ENCODE data around the gene TIFAB.

DNA sequence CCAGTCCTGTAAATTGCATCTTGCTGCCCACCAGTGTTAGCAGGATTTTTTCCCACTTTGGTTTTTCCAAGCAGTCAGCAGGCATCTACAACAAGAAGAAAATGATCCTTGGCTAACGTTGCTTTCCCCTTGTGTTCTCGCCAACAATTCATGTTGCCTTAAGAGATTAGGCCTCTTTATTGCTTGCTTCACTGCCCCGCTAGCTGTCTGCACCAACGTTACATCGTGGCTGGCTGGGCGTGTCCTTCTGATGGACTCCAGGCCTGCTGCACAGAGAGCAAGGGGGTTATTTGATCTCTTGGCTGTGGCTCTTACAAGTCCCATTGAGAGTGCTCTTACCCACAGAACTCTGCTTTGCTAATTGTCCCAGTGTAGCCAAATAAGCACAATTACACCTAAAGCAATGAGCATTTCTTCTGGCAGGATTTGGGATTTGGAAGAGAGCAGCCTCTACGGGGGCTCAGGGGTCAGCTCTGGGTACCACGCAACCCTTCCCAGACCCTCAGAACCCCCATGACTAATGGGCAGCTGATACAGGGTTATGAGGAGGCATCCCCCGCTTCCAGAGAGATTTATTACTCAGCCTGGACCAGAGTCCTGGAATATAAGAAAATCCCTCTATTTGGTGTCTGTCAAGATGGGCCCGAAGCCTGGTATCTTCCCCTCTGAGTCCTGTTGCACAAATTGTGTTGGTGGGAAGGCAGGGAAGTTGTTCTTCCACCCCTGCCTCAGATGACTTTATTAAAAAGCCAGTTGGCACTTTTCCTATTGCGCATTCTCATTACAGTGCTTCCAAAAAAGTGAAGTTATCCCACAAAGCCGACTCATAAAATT, 22.6 kb downstream of the TIFAB start:
- TF ChIP-seq, protein P1, sequence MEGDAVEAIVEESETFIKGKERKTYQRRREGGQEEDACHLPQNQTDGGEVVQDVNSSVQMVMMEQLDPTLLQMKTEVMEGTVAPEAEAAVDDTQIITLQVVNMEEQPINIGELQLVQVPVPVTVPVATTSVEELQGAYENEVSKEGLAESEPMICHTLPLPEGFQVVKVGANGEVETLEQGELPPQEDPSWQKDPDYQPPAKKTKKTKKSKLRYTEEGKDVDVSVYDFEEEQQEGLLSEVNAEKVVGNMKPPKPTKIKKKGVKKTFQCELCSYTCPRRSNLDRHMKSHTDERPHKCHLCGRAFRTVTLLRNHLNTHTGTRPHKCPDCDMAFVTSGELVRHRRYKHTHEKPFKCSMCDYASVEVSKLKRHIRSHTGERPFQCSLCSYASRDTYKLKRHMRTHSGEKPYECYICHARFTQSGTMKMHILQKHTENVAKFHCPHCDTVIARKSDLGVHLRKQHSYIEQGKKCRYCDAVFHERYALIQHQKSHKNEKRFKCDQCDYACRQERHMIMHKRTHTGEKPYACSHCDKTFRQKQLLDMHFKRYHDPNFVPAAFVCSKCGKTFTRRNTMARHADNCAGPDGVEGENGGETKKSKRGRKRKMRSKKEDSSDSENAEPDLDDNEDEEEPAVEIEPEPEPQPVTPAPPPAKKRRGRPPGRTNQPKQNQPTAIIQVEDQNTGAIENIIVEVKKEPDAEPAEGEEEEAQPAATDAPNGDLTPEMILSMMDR (IDR thresholded peaks at IDR 0.05): no peak
- TF ChIP-seq EP300 (IDR thresholded peaks at IDR 0.05): no peak
- TF ChIP-seq POLR2A (IDR thresholded peaks at IDR 0.05): no peak
- TF ChIP-seq POLR2AphosphoS5 (IDR thresholded peaks at IDR 0.05): no peak
